HCT116 (cell line): ENCODE data around the gene CFAP221.

Source experiments
- CEBPB ChIP-seq: IDR thresholded peaks from 2 replicates; pipeline ENCODE4 v1.6.1; 2012; ENCODE audit warnings: low read depth
- EGR1 ChIP-seq: IDR thresholded peaks from 2 replicates; pipeline ENCODE4 v1.6.1; 2012; ENCODE audit warnings: low read depth
- EZH2 ChIP-seq: fragments of 200-600 bp; sonication (generic); IDR thresholded peaks from 2 replicates; pipeline ENCODE4 v1.6.1; 2017; ENCODE audit warnings: antibody characterized with exemption, mixed run types
- EZH2phosphoT487 ChIP-seq: fragments of 200-600 bp; IDR thresholded peaks from 2 replicates; pipeline ENCODE4 v1.6.1; 2018; ENCODE audit warnings: antibody characterized with exemption, borderline replicate concordance
- POLR2A ChIP-seq: IDR thresholded peaks from 2 replicates; pipeline ENCODE4 v1.7.0; 2011; ENCODE audit warnings: borderline replicate concordance; ENCODE audit not compliant: insufficient read depth, insufficient read length; ENCODE audit errors: extremely low read depth
- POLR2AphosphoS5 ChIP-seq: IDR thresholded peaks from 2 replicates; pipeline ENCODE4 v1.6.1; 2011; ENCODE audit warnings: mild to moderate bottlenecking, low read depth, low read length, moderate library complexity
- RAD21 ChIP-seq: IDR thresholded peaks from 2 replicates; pipeline ENCODE4 v1.6.1; 2012; ENCODE audit warnings: low read depth, mild to moderate bottlenecking
- TF ChIP-seq, protein P1 (sequence below): IDR thresholded peaks from 2 replicates; pipeline ENCODE4 v1.6.1; 2012
- TF ChIP-seq, protein P2 (sequence below), 3 experiments: fragments of 200-600 bp in 1 of 3; sonication (generic) in 1 of 3; IDR thresholded peaks in 2 of 3; conservative IDR thresholded peaks in 1 of 3; 2 replicates each; pipeline ENCODE4 v1.5.1; 2012 to 2017; ENCODE audit warnings: low read depth in 2 of 3, low read length in 2 of 3, antibody characterized with exemption in 1 of 3, borderline replicate concordance in 1 of 3, control low read depth in 1 of 3, mild to moderate bottlenecking in 1 of 3, mixed read lengths in 1 of 3, mixed run types in 1 of 3, moderate library complexity in 1 of 3; ENCODE audit not compliant: insufficient read depth in 1 of 3
- TF ChIP-seq, protein P3 (sequence below): IDR thresholded peaks from 2 replicates; pipeline ENCODE4 v1.6.1; 2012; ENCODE audit warnings: low read depth
- TF ChIP-seq, protein P4 (sequence below): IDR thresholded peaks from 2 replicates; pipeline ENCODE4 v1.6.1; 2012

DNA sequence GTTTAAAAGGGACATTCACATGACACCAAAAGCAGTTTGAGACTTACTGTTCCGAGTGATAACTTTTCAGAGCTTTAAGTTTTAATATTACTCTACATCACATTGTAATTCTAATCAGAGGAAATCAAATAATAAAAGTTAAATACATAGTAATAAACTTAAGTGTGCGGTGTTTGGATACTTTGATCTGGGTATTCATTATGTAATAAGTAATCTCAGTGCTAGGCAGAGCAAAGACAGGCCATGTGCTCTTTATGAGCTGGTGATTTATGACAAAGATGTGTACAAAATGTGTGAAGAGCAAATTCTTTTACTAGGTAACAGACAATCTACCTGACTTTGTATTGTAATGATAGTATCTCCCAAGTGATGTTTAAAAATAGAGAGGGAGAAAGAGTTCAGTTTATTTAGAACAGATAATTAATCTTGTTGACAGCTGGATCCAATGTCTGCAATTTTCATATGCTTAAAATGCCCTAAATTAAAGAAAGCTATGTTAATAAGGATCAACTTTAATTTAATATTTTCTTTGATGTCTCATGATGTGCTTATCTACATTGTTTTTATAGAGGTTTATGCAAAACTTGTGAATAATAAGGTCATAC, 4.4 kb downstream of the CFAP221 start:
- TF ChIP-seq, protein P1, sequence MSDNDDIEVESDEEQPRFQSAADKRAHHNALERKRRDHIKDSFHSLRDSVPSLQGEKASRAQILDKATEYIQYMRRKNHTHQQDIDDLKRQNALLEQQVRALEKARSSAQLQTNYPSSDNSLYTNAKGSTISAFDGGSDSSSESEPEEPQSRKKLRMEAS, result no peak
- TF ChIP-seq POLR2A (no peak), EZH2 (no peak), POLR2AphosphoS5 (no peak), EZH2phosphoT487 (no peak), RAD21 (no peak), EGR1 (no peak), CEBPB (no peak)
- TF ChIP-seq, protein P2, sequence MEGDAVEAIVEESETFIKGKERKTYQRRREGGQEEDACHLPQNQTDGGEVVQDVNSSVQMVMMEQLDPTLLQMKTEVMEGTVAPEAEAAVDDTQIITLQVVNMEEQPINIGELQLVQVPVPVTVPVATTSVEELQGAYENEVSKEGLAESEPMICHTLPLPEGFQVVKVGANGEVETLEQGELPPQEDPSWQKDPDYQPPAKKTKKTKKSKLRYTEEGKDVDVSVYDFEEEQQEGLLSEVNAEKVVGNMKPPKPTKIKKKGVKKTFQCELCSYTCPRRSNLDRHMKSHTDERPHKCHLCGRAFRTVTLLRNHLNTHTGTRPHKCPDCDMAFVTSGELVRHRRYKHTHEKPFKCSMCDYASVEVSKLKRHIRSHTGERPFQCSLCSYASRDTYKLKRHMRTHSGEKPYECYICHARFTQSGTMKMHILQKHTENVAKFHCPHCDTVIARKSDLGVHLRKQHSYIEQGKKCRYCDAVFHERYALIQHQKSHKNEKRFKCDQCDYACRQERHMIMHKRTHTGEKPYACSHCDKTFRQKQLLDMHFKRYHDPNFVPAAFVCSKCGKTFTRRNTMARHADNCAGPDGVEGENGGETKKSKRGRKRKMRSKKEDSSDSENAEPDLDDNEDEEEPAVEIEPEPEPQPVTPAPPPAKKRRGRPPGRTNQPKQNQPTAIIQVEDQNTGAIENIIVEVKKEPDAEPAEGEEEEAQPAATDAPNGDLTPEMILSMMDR (IDR thresholded peaks at IDR 0.05 in 2 of 3, conservative IDR thresholded peaks at IDR 0.05 in 1 of 3; ENCODE audit: borderline replicate concordance in 1 of 3, insufficient read depth in 1 of 3, low read depth in 2 of 3, low read length in 2 of 3), result no peak
- TF ChIP-seq, protein P3, sequence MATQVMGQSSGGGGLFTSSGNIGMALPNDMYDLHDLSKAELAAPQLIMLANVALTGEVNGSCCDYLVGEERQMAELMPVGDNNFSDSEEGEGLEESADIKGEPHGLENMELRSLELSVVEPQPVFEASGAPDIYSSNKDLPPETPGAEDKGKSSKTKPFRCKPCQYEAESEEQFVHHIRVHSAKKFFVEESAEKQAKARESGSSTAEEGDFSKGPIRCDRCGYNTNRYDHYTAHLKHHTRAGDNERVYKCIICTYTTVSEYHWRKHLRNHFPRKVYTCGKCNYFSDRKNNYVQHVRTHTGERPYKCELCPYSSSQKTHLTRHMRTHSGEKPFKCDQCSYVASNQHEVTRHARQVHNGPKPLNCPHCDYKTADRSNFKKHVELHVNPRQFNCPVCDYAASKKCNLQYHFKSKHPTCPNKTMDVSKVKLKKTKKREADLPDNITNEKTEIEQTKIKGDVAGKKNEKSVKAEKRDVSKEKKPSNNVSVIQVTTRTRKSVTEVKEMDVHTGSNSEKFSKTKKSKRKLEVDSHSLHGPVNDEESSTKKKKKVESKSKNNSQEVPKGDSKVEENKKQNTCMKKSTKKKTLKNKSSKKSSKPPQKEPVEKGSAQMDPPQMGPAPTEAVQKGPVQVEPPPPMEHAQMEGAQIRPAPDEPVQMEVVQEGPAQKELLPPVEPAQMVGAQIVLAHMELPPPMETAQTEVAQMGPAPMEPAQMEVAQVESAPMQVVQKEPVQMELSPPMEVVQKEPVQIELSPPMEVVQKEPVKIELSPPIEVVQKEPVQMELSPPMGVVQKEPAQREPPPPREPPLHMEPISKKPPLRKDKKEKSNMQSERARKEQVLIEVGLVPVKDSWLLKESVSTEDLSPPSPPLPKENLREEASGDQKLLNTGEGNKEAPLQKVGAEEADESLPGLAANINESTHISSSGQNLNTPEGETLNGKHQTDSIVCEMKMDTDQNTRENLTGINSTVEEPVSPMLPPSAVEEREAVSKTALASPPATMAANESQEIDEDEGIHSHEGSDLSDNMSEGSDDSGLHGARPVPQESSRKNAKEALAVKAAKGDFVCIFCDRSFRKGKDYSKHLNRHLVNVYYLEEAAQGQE, result no peak
- TF ChIP-seq, protein P4, sequence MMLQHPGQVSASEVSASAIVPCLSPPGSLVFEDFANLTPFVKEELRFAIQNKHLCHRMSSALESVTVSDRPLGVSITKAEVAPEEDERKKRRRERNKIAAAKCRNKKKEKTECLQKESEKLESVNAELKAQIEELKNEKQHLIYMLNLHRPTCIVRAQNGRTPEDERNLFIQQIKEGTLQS, result no peak
